Activated naive CD4-positive, alpha-beta T cell treated with anti-CD3 and anti-CD28 coated beads, Interleukin-2, amount 50 U/mL, for 24 hours (primary cell): Measurements from ENCODE around the gene FAM204A.

ENCODE experiments used
- H3K27ac Mint-ChIP-seq: one replicate; pipeline ENCODE4 v1.8.0; 2021; ENCODE audit warnings: mild to moderate bottlenecking, mixed read lengths
- H3K27me3 Mint-ChIP-seq: one replicate; pipeline ENCODE4 v1.8.0; 2021; ENCODE audit warnings: mixed read lengths
- H3K36me3 Mint-ChIP-seq: one replicate; pipeline ENCODE4 v1.8.0; 2021; ENCODE audit warnings: mixed read lengths
- H3K4me1 Mint-ChIP-seq: one replicate; pipeline ENCODE4 v1.8.0; 2021; ENCODE audit warnings: mixed read lengths
- H3K4me3 Mint-ChIP-seq: one replicate; pipeline ENCODE4 v1.8.0; 2021; ENCODE audit warnings: mild to moderate bottlenecking, mixed read lengths
- H3K9me3 Mint-ChIP-seq: one replicate; pipeline ENCODE4 v1.8.0; 2021; ENCODE audit warnings: mixed read lengths

FAM204A gene

GRCh38 chr10:118249714-118250113 is 92.4 kb downstream of the FAM204A start:
- Mint-ChIP-seq H3K27ac (no peak overlapping the region), H3K4me3 (no peak overlapping the region), H3K36me3 (no peaks in the 10 kb centered on the region), H3K4me1 (no peaks in the 10 kb centered on the region), H3K9me3 (no peaks in the 10 kb centered on the region), H3K27me3 (peaks cover 43% of the 10 kb centered on the region)
